ENCODE data around the gene GPAM.
A peak's percentile ranks its signal among the peaks of the same experiment; 100 is the strongest.

The GPAM gene

GRCh38 chr10:112187527-112187926 is 4.0 kb upstream of the GPAM start:
- no peaks in the 10 kb centered on the region for H3K36me3 ChIP-seq
- no peaks in the 10 kb centered on the region for H3K27me3 ChIP-seq
- H3K4me3 ChIP-seq = no peak overlapping the region
- peaks cover 0 to 43% (median 13%) of the 10 kb centered on the region in 4 donors for H3K4me1 ChIP-seq
- intact Hi-C loops (cut with DNase I; ENCODE audit: low total_unique reads) = no loop called here
- no peaks in the 10 kb centered on the region for H3K9me3 ChIP-seq
- TF ChIP-seq CTCF (IDR thresholded peaks at IDR 0.05) = no peak
- no peak overlapping the region for H3K27ac ChIP-seq
- DNase-seq = no peak

GRCh38 chr10:112185959-112186358 is 2.4 kb upstream of the GPAM start:
- DNase-seq = no peak
- Histone ChIP-seq H3K27me3 (no peaks in the 10 kb centered on the region), H3K9me3 (no peaks in the 10 kb centered on the region), H3K27ac (no peak overlapping the region), H3K36me3 (no peaks in the 10 kb centered on the region), H3K4me1 (peaks cover 0 to 46% (median 13%) of the 10 kb centered on the region in 4 donors), H3K4me3 (no peak overlapping the region)
- intact Hi-C loops (cut with DNase I; ENCODE audit: low total_unique reads) = no loop called here
- no peak for TF ChIP-seq CTCF (IDR thresholded peaks at IDR 0.05)

- H3K9me3 ChIP-seq = no peaks in the 10 kb centered on the region
- intact Hi-C loops (cut with DNase I; ENCODE audit: low total_unique reads) = loop anchor here (5.0 kb wide), 1 partner anchor 128 kb away; no protein-coding TSS in a partner anchor
- DNase-seq = no peak
- peaks cover 0 to 30% (median 10%) of the 10 kb centered on the region in 4 donors for H3K4me1 ChIP-seq
- peaks cover 5 to 14% (median 7%) of the 10 kb centered on the region in 3 donors for H3K36me3 ChIP-seq
- H3K27me3 ChIP-seq = no peaks in the 10 kb centered on the region
- H3K4me3 ChIP-seq = peak overlapping the region; percentile 89 to 93
- TF ChIP-seq CTCF (IDR thresholded peaks at IDR 0.05) = no peak
- H3K27ac ChIP-seq = peak overlapping the region; percentile 79
These were observed 814 bp upstream of the GPAM start for GRCh38 chr10:112184379-112184778.

- no peaks in the 10 kb centered on the region for H3K9me3 ChIP-seq
- H3K36me3 ChIP-seq = peaks cover 6 to 15% (median 8%) of the 10 kb centered on the region in 3 donors
- peak overlapping the region; percentile 79 for H3K27ac ChIP-seq
- intact Hi-C loops (cut with DNase I; ENCODE audit: low total_unique reads) = loop anchor here (5.0 kb wide), 1 partner anchor 128 kb away; no protein-coding TSS in a partner anchor
- H3K4me3 ChIP-seq = peak overlapping the region; percentile 89 to 93
- no peaks in the 10 kb centered on the region for H3K27me3 ChIP-seq
- no peak for DNase-seq
- peaks cover 0 to 27% (median 10%) of the 10 kb centered on the region in 4 donors for H3K4me1 ChIP-seq
- TF ChIP-seq CTCF (IDR thresholded peaks at IDR 0.05) = no peak
These were observed 447 bp upstream of the GPAM start for GRCh38 chr10:112184052-112184371.

GRCh38 chr10:112182784-112183328 is 709 bp downstream of the GPAM start:
- peak overlapping the region; percentile 79 for H3K27ac ChIP-seq
- no peak for TF ChIP-seq CTCF (IDR thresholded peaks at IDR 0.05)
- no peak for DNase-seq

More at GRCh38 chr10:112182784-112183328, 709 bp downstream of the GPAM start:
- peaks cover 6 to 25% (median 13%) of the 10 kb centered on the region in 3 donors for H3K36me3 ChIP-seq
- no peaks in the 10 kb centered on the region for H3K27me3 ChIP-seq
- peaks cover 0 to 27% (median 10%) of the 10 kb centered on the region in 4 donors for H3K4me1 ChIP-seq
- H3K4me3 ChIP-seq = peak overlapping the region; percentile 89 to 93
- H3K9me3 ChIP-seq = no peaks in the 10 kb centered on the region
- intact Hi-C loops (cut with DNase I; ENCODE audit: low total_unique reads) = loop anchor here (5.0 kb wide), 1 partner anchor 129 kb away; no protein-coding TSS in a partner anchor
